Adrenal gland (tissue), 5 donors: Measurements from ENCODE around the gene HMGXB3.

Experiments used
- CTCF ChIP-seq, 6 experiments: fragments of 450-650 bp in 4 of 6; fragments of 200-600 bp in 2 of 6; sonication (generic) in 1 of 6; IDR thresholded peaks; 1 replicate in 5 of 6; 2 replicates in 1 of 6; pipeline versions ENCODE4 v1.5.1 to v1.8.0; 2016 to 2021; ENCODE audit warnings: antibody characterized with exemption in 6 of 6, mild to moderate bottlenecking in 2 of 6, moderate library complexity in 1 of 6
- POLR2A ChIP-seq, 2 donors: fragments of 450-650 bp; IDR thresholded peaks; one replicate each; pipeline ENCODE4 v1.6.1; 2017; ENCODE audit warnings: antibody characterized with exemption in 2 of 2, mild to moderate bottlenecking in 2 of 2, moderate library complexity in 1 of 2
- donor health status: DM: no; HTN: no; CAD: no.

- TF ChIP-seq CTCF (IDR thresholded peaks at IDR 0.05) (no peak), POLR2A (IDR thresholded peaks at IDR 0.05) (no peak)
These were observed 37.8 kb upstream of the HMGXB3 start for GRCh38 chr5:149962601-149963300.
